Urothelium cell line (cell line): ENCODE data around the gene MKNK1.
A peak's percentile ranks its signal among the peaks of the same experiment; 100 is the strongest.

ENCODE experiments used
- DNase-seq: peaks from one replicate; pipeline ENCODE4 v3.0.0; 2011; ENCODE audit warnings: low spot score, mixed read lengths
- FAIRE-seq: peaks from 2 replicates; lab custom pipeline; 2011; peaks lifted over from hg19 to GRCh38; lab: Jason Lieb, UNC

MKNK1 gene

GRCh38 chr1:46544561-46545240 lies 59.4 kb downstream of the MKNK1 start:
- no peak for DNase-seq
- FAIRE-seq: no peak

- DNase-seq (no peak), FAIRE-seq (no peak)
Observed at GRCh38 chr1:46543761-46544560, 60.1 kb downstream of the MKNK1 start.

- FAIRE-seq (no peak), DNase-seq (no peak)
Observed at GRCh38 chr1:46543382-46543760, 60.7 kb downstream of the MKNK1 start.

- DNase-seq: peak; percentile 59
- no peak for FAIRE-seq
Observed at GRCh38 chr1:46539972-46540371, 64.1 kb downstream of the MKNK1 start.

GRCh38 chr1:46538147-46538546 lies 65.9 kb downstream of the MKNK1 start:
- FAIRE-seq: no peak

GRCh38 chr1:46537651-46538050 lies 66.4 kb downstream of the MKNK1 start:
- DNase-seq: no peak
- FAIRE-seq: no peak

More at GRCh38 chr1:46538147-46538546, 65.9 kb downstream of the MKNK1 start:
- no peak for DNase-seq

GRCh38 chr1:46536527-46536926 lies 67.5 kb downstream of the MKNK1 start:
- no peak for FAIRE-seq
- no peak for DNase-seq

GRCh38 chr1:46535063-46535462 lies 69.0 kb downstream of the MKNK1 start:
- FAIRE-seq: no peak

GRCh38 chr1:46533179-46533864 lies 70.7 kb downstream of the MKNK1 start:
- DNase-seq (no peak), FAIRE-seq (no peak)

More at GRCh38 chr1:46535063-46535462, 69.0 kb downstream of the MKNK1 start:
- DNase-seq: peak; percentile 57

GRCh38 chr1:46532498-46533178 lies 71.4 kb downstream of the MKNK1 start:
- DNase-seq (no peak), FAIRE-seq (no peak)

GRCh38 chr1:46532095-46532494 lies 72.0 kb downstream of the MKNK1 start:
- DNase-seq: no peak
- no peak for FAIRE-seq

GRCh38 chr1:46530791-46531409 lies 73.2 kb downstream of the MKNK1 start:
- no peak for FAIRE-seq
- no peak for DNase-seq

GRCh38 chr1:46530311-46530710 lies 73.8 kb downstream of the MKNK1 start:
- DNase-seq (no peak), FAIRE-seq (no peak)

- FAIRE-seq: no peak
Observed at GRCh38 chr1:46529031-46529630, 74.9 kb downstream of the MKNK1 start.

GRCh38 chr1:46528297-46528955 lies 75.6 kb downstream of the MKNK1 start:
- FAIRE-seq (no peak), DNase-seq (no peak)

More at GRCh38 chr1:46529031-46529630, 74.9 kb downstream of the MKNK1 start:
- no peak for DNase-seq

- DNase-seq (peak; percentile 86), FAIRE-seq (peak; percentile 17)
Observed at GRCh38 chr1:46527474-46528296, 76.4 kb downstream of the MKNK1 start.

- FAIRE-seq (no peak), DNase-seq (no peak)
Observed at GRCh38 chr1:46526691-46527291, 77.3 kb downstream of the MKNK1 start.

- DNase-seq: no peak
- no peak for FAIRE-seq
Observed at GRCh38 chr1:46526013-46526690, 77.9 kb downstream of the MKNK1 start.
